K562 (cell line): Measurements from ENCODE around the gene NINL. TPM values are rescaled to one million over a fixed set of nuclear protein-coding genes. Genes with fewer than 3 reads are reported as not detected.

Experiments used
- ATAC-seq: fragments of 200-7000 bp; cut with Tn5 transposase; 3 replicates; pipeline ENCODE4 v1.9.1; 2020; ENCODE audit warnings: moderate library complexity
- BruUV-seq: library from RNA; stranded (reverse); fragments of 400-500 nt; replicated peaks from 2 replicates; lab custom pipeline; 2021; lab: Mats Ljungman, UMichigan
- CTCF ChIA-PET: fragments of 300-600 bp; formaldehyde crosslinking; extraction: SDS; loops from one replicate; lab custom pipeline; 2021; ENCODE audit warnings: low intra/inter-chr PET ratio; lab: Yijun Ruan, JAX
- POLR2A ChIA-PET: fragments of 300-600, 350-650 bp; sonication (Branson Sonifier 250); formaldehyde crosslinking; extraction: SDS; loops from one replicate; lab custom pipeline; 2021; ENCODE audit warnings: antibody characterized with exemption, inconsistent platforms; lab: Yijun Ruan, JAX
- DNase-seq, 4 experiments: peaks; one replicate each; pipeline versions ENCODE4 v3.0.0 to v3.0.0-alpha.2; 2011 to 2018; ENCODE audit warnings: low spot score in 3 of 4, mixed read lengths in 3 of 4; ENCODE audit errors: extremely low read depth in 1 of 4
- FAIRE-seq: peaks from 2 replicates; lab custom pipeline; 2011; peaks lifted over from hg19 to GRCh38; lab: Jason Lieb, UNC
- H2AFZ ChIP-seq: 2 replicates; pipeline ENCODE4 v1.6.0; 2011; ENCODE audit warnings: low read depth, low read length, control low read depth, inconsistent platforms
- H3K27ac ChIP-seq: fragments of 200-600 bp; 3 replicates; pipeline ENCODE4 v1.8.0; 2011; ENCODE audit warnings: low read depth, mild to moderate bottlenecking, control low read depth, inconsistent platforms, low read length, moderate library complexity, mixed read lengths; ENCODE audit errors: extremely low read depth
- H3K27me3 ChIP-seq, 2 experiments: fragments of 300-600 bp in 1 of 2; 2 replicates in 1 of 2; 3 replicates in 1 of 2; pipeline versions ENCODE4 v1.6.0 to v1.8.0; 2011; ENCODE audit warnings: inconsistent platforms in 2 of 2, low read length in 2 of 2, mild to moderate bottlenecking in 1 of 2, mixed read lengths in 1 of 2, moderate library complexity in 1 of 2; ENCODE audit not compliant: control insufficient read depth in 2 of 2, insufficient read depth in 2 of 2
- H3K36me3 ChIP-seq: fragments of 300-600 bp; 3 replicates; pipeline ENCODE4 v1.8.0; 2011; ENCODE audit warnings: mild to moderate bottlenecking, low read length, inconsistent platforms; ENCODE audit not compliant: control insufficient read depth, insufficient read depth
- H3K4me1 ChIP-seq, 2 experiments: fragments of 200-600 bp in 1 of 2; replicated peaks in 1 of 2; 2 replicates in 1 of 2; 3 replicates in 1 of 2; pipeline versions ENCODE4 v1.5.1 to v1.8.0; 2011; ENCODE audit warnings: inconsistent platforms in 2 of 2, low read length in 2 of 2, mild to moderate bottlenecking in 1 of 2, mixed read lengths in 1 of 2, moderate library complexity in 1 of 2; ENCODE audit not compliant: control insufficient read depth in 2 of 2, insufficient read depth in 2 of 2
- H3K4me2 ChIP-seq: 2 replicates; pipeline ENCODE4 v1.6.1; 2011; ENCODE audit warnings: low read length, control low read depth, inconsistent platforms, mixed read lengths; ENCODE audit not compliant: insufficient read depth
- H3K4me3 ChIP-seq: fragments of 200-600 bp; sonication (generic), shearing (Covaris generic); 2 replicates; pipeline ENCODE4 v1.5.1; 2016; ENCODE audit warnings: control low read depth, inconsistent platforms
- H3K79me2 ChIP-seq: fragments of 200-600 bp; 3 replicates; pipeline ENCODE4 v1.8.0; 2011; ENCODE audit warnings: low read length, inconsistent platforms; ENCODE audit not compliant: control insufficient read depth, insufficient read depth
- H3K9ac ChIP-seq, 2 experiments: 2 replicates each; pipeline versions ENCODE4 v1.6.0 to v1.6.1; 2011; ENCODE audit warnings: low read depth in 2 of 2, low read length in 2 of 2, control low read depth in 1 of 2, inconsistent platforms in 1 of 2, mild to moderate bottlenecking in 1 of 2, mixed read lengths in 1 of 2; ENCODE audit not compliant: insufficient read depth in 1 of 2
- H3K9me1 ChIP-seq: one replicate; pipeline ENCODE4 v1.6.0; 2011; ENCODE audit warnings: inconsistent platforms, mild to moderate bottlenecking, low read length, moderate library complexity; ENCODE audit not compliant: control insufficient read depth, insufficient read depth
- H3K9me3 ChIP-seq: replicated peaks from 2 replicates; pipeline ENCODE4 v1.5.1; 2011; ENCODE audit warnings: low read depth, low read length, inconsistent platforms; ENCODE audit not compliant: control insufficient read depth, insufficient read depth
- H4K20me1 ChIP-seq: replicated peaks from 2 replicates; pipeline ENCODE4 v1.6.1; 2011; ENCODE audit warnings: low read length, inconsistent platforms, mixed read lengths; ENCODE audit not compliant: control insufficient read depth, insufficient read depth
- CHD2 ChIP-seq: IDR thresholded peaks from 2 replicates; pipeline ENCODE4 v1.6.1; 2011; ENCODE audit warnings: low read depth, low read length
- FOXJ2 ChIP-seq: fragments of 200-800 bp; sonication (Bioruptor generic); IDR thresholded peaks from 2 replicates; pipeline ENCODE4 v1.6.1; 2016; ENCODE audit warnings: missing genetic modification characterization, missing compliant biosample characterization
- GTF3C2 ChIP-seq: IDR thresholded peaks from 3 replicates; pipeline ENCODE4 v1.6.1; 2011; ENCODE audit warnings: borderline replicate concordance, mild to moderate bottlenecking, moderate library complexity; ENCODE audit not compliant: insufficient read length; ENCODE audit errors: extremely low read depth
- HCFC1 ChIP-seq: IDR thresholded peaks from 2 replicates; pipeline ENCODE4 v1.6.1; 2012; ENCODE audit warnings: low read depth, low read length, improper control_type of control experiment
- HEY1 ChIP-seq: fragments of 250-450 bp; sonication (Bioruptor Pico); IDR thresholded peaks from 2 replicates; pipeline ENCODE4 v1.5.0; 2020; ENCODE audit warnings: mild to moderate bottlenecking, moderate library complexity, borderline replicate concordance
- HLTF ChIP-seq: fragments of 450-650 bp; IDR thresholded peaks from 2 replicates; pipeline ENCODE4 v1.6.1; 2016
- HOXB6 ChIP-seq: fragments of 250-450 bp; sonication (Bioruptor Pico); IDR thresholded peaks from 2 replicates; pipeline ENCODE4 v1.5.1; 2022; ENCODE audit warnings: mild to moderate bottlenecking, borderline replicate concordance
- NCOA4 ChIP-seq: fragments of 450-650 bp; IDR thresholded peaks from 2 replicates; pipeline ENCODE4 v1.6.1; 2018; ENCODE audit warnings: mild to moderate bottlenecking; ENCODE audit not compliant: partially characterized antibody
- NR0B1 ChIP-seq: fragments of 450-650 bp; IDR thresholded peaks from one replicate; pipeline ENCODE4 v1.6.1; 2018; ENCODE audit warnings: mild to moderate bottlenecking, moderate library complexity; ENCODE audit not compliant: partially characterized antibody
- RAD51 ChIP-seq: fragments of 450-650 bp; IDR thresholded peaks from 2 replicates; pipeline ENCODE4 v1.7.1; 2016; ENCODE audit warnings: low read depth, mild to moderate bottlenecking, borderline replicate concordance
- ZBTB1 ChIP-seq: sonication (generic); formaldehyde crosslinking; IDR thresholded peaks from 2 replicates; pipeline ENCODE4 v1.8.1; 2023; ENCODE audit warnings: missing genetic modification reagents, low read depth, mild to moderate bottlenecking, borderline replicate concordance
- ZBTB8A ChIP-seq: fragments of 450-650 bp; IDR thresholded peaks from 2 replicates; pipeline ENCODE4 v1.6.1; 2018; ENCODE audit warnings: mild to moderate bottlenecking, moderate library complexity; ENCODE audit not compliant: partially characterized antibody
- ZNF232 ChIP-seq: sonication (generic); formaldehyde crosslinking; IDR thresholded peaks from 2 replicates; pipeline ENCODE4 v1.8.0; 2022; ENCODE audit warnings: mild to moderate bottlenecking, missing genetic modification reagents
- ZNF75A ChIP-seq: fragments of 450-650 bp; formaldehyde crosslinking; IDR thresholded peaks from 2 replicates; pipeline ENCODE4 v1.4.0; 2020; ENCODE audit warnings: mild to moderate bottlenecking
- WGBS: fragments of 100-300 bp; shearing (Covaris generic); methylation state at CpG from one replicate; pipeline ENCODE4 v1.1.6; 2016; ENCODE audit warnings: low coverage, mixed read lengths; ENCODE audit not compliant: insufficient coverage; ENCODE audit errors: missing lambda C conversion rate; 5-methylcytosine and 5-hydroxymethylcytosine counted together
- in situ Hi-C: fragments of 300-500 bp; cut with MboI; formaldehyde crosslinking; loops from 4 replicates; pipeline ENCODE4 v1.15.0; 2018; ENCODE audit warnings: inconsistent platforms, mixed read lengths
- intact Hi-C: fragments of 100-400 bp; cut with micrococcal nuclease; formaldehyde crosslinking; loops from 2 replicates; pipeline ENCODE4 v1.14.2; 2022
- polyA plus RNA-seq, 8 experiments: library from polyadenylated mRNA; depleted of rRNA in 4 of 8; stranded (reverse) in 5 of 8; unstranded in 3 of 8; fragments of >200 nt; fragmentation: Nextera tagmentation in 2 of 8; fragmentation: Illumina TruSeq in 1 of 8; extraction: Ambion mirVana in 2 of 8; extraction: Trizol in 1 of 8; gene quantifications; 2 replicates each; pipeline versions ENCODE4 v1.2.1 to v1.2.3, GENCODE V29; 2011 to 2014; ENCODE audit warnings: inconsistent platforms in 1 of 8, missing spikeins in 1 of 8
- total RNA-seq, 7 experiments: library from RNA; depleted of rRNA in 6 of 7; stranded (reverse); fragments of >200 nt in 6 of 7; fragmentation: Illumina TruSeq in 2 of 7; extraction: Trizol in 2 of 7; gene quantifications; 2 replicates each; pipeline versions ENCODE4 v1.2.1 to v1.2.3, GENCODE V29; 2011 to 2021; ENCODE audit warnings: low replicate concordance in 1 of 7
- TF ChIP-seq, protein P1 (sequence below): sonication (generic); formaldehyde crosslinking; IDR thresholded peaks from 2 replicates; pipeline ENCODE4 v1.8.0; 2022; ENCODE audit warnings: mild to moderate bottlenecking, low read depth, missing genetic modification reagents

The NINL gene
- total and polyA plus RNA-seq, 9 of the 15 experiments (the other 6 are each of a cell fraction or from before 2014, with no cell fraction given), result 0.03 to 0.22 (median 0.05) TPM; not detected in 5

- TF ChIP-seq HOXB6 (CRISPR knock-in tag), result no peak
- TF ChIP-seq ZBTB8A, result no peak
Observed at GRCh38 chr20:25437153-25437581, 148.2 kb downstream of the NINL start (continued).

- FAIRE-seq, result no peak
- Histone ChIP-seq H3K9me3 (no peaks in the 10 kb centered on the region), H3K4me1 (no peaks in the 10 kb centered on the region), H3K9ac (no peak overlapping the region), H3K4me3 (no peak overlapping the region), H3K36me3 (peaks cover 61% of the 10 kb centered on the region; the same call in 2 of the 3 replicates), H4K20me1 (no peaks in the 10 kb centered on the region), H3K4me2 (no peak overlapping the region), H2AFZ (no peak overlapping the region), H3K79me2 (no peaks in the 10 kb centered on the region), H3K27me3 (no peaks in the 10 kb centered on the region), H3K9me1 (no peaks in the 10 kb centered on the region), H3K27ac (no peak overlapping the region)
- DNase-seq, result no peak
- 96% methylated on average over 3 of the region's 3 CpGs for WGBS
- no peak for ATAC-seq
- ChIA-PET CTCF (no interaction called here), POLR2A (no interaction called here)
- in situ Hi-C loops, result no loop called here
- no peak for TF ChIP-seq ZBTB1 (CRISPR knock-in tag)
- no peak for TF ChIP-seq ZNF75A (CRISPR knock-in tag)
- TF ChIP-seq, protein P1, sequence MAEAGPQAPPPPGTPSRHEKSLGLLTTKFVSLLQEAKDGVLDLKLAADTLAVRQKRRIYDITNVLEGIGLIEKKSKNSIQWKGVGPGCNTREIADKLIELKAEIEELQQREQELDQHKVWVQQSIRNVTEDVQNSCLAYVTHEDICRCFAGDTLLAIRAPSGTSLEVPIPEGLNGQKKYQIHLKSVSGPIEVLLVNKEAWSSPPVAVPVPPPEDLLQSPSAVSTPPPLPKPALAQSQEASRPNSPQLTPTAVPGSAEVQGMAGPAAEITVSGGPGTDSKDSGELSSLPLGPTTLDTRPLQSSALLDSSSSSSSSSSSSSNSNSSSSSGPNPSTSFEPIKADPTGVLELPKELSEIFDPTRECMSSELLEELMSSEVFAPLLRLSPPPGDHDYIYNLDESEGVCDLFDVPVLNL (CRISPR knock-in tag), result no peak
- TF ChIP-seq FOXJ2 (tag), result no peak
- TF ChIP-seq NR0B1, result no peak
- no peak for TF ChIP-seq CHD2
- no peak for TF ChIP-seq HEY1 (CRISPR knock-in tag)
- no peak for TF ChIP-seq GTF3C2
- TF ChIP-seq RAD51, result no peak
- TF ChIP-seq ZNF232, result no peak
- no peak for TF ChIP-seq NCOA4
- no peak for TF ChIP-seq HCFC1
- TF ChIP-seq HLTF, result no peak
- BruUV-seq, result no TSS peak
- intact Hi-C loops, result no loop called here
Observed at GRCh38 chr20:25424536-25424935, 160.8 kb downstream of the NINL start.
